ENCODE data around the gene PSENEN. TPM values are rescaled to one million over a fixed set of nuclear protein-coding genes. Genes with fewer than 3 reads are reported as not detected.

PSENEN gene
- total and polyA plus RNA-seq, 2 donors from 2014 or later, result 84.0 to 185 TPM

DNA sequence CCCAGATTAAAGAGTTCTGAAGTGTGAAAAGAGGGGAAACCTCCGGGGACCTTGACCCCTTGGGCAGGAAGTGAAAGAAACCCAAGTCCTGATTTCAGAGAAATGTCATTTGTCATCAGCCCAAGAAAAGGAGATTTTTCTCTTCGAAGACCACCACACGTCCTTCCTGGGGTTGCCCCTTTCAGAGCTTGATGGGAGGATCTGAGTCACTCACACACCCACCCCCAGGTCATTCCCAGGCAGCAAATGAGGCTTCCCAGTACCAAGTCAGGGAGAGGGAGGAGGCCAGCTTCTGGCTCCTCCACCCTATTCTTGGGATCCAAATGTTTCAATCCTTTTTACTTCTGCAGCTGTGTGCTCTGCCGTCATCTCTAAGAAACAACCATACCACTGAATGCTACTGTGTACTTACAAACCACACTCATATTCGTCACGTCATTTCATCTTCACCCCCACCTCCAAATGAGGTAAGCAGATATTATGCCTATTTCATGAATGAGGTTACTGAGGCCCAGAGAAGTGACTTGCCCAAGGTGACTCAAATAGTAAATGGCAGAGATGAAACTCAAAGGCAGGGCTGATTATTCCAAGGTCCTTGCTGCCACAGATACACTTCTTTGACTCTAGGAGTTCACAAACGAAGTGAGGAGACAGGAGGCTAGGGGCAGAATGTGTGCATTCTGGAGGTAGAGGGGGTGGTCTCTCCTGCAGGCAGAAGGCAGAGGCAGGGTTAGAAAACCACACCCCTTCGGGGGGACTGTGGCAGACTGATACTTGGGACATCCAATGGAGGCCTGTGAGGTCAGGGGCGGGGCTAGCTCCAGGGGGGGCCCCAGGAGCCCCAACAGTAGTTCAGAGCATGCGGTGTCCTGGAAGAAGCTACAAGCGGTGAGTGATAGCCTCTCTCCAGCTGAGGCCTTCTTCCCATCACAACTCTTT is 32.6 kb upstream of the PSENEN start:
- FAIRE-seq, result no peak

DNA sequence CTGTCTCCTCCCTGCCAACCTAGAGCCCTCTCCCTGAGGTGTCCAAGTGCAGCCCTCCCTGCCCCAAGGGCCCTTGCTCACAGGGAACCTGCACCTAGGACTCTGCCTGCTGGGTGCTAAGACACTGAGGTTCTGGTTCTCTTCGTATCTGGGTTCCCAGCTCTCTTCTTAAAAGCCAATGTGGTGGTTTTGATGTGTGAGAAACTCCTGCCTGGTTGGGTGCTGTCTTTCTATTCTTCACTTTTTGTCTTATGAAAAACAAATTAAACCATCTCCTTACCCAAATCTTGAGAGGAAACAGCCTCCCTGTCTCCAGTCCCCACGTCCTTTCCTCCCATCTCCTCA is 32.0 kb upstream of the PSENEN start:
- Histone ChIP-seq H3K4me3 (ENCODE audit: low read length in 3 of 3) (no peak overlapping the region), H3K27ac (ENCODE audit: low read depth in 2 of 2, low read length in 2 of 2) (no peak overlapping the region), H3K9ac (ENCODE audit: low read length in 3 of 3) (no peak overlapping the region), H3K27me3 (ENCODE audit: control insufficient read depth, insufficient read depth, low read length) (no peaks in the 10 kb centered on the region), H3K9me3 (ENCODE audit: control insufficient read depth in 2 of 3, insufficient read depth in 1 of 3, low read length in 3 of 3) (no peaks in the 10 kb centered on the region), H3K4me1 (ENCODE audit: control insufficient read depth in 2 of 3, insufficient read depth in 2 of 3, low read depth in 1 of 3, low read length in 3 of 3) (peaks cover 0 to 7% (median 0%) of the 10 kb centered on the region in 3 donors), H3K36me3 (ENCODE audit: control insufficient read depth in 2 of 3, insufficient read depth in 3 of 3, low read length in 3 of 3) (no peaks in the 10 kb centered on the region)
- TF ChIP-seq, protein P1, sequence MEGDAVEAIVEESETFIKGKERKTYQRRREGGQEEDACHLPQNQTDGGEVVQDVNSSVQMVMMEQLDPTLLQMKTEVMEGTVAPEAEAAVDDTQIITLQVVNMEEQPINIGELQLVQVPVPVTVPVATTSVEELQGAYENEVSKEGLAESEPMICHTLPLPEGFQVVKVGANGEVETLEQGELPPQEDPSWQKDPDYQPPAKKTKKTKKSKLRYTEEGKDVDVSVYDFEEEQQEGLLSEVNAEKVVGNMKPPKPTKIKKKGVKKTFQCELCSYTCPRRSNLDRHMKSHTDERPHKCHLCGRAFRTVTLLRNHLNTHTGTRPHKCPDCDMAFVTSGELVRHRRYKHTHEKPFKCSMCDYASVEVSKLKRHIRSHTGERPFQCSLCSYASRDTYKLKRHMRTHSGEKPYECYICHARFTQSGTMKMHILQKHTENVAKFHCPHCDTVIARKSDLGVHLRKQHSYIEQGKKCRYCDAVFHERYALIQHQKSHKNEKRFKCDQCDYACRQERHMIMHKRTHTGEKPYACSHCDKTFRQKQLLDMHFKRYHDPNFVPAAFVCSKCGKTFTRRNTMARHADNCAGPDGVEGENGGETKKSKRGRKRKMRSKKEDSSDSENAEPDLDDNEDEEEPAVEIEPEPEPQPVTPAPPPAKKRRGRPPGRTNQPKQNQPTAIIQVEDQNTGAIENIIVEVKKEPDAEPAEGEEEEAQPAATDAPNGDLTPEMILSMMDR (IDR thresholded peaks at IDR 0.05; ENCODE audit: borderline replicate concordance, extremely low read depth, insufficient read depth), result no peak
- no peak for FAIRE-seq
- intact Hi-C loops (cut with DNase I), result no loop called here
- no peak for DNase-seq

More for the DNA sequence above, 32.6 kb upstream of the PSENEN start:
- H3K4me3 ChIP-seq (ENCODE audit: low read length in 3 of 3), result no peak overlapping the region
- H3K9ac ChIP-seq (ENCODE audit: low read length in 3 of 3), result no peak overlapping the region
- no peaks in the 10 kb centered on the region for H3K27me3 ChIP-seq (ENCODE audit: control insufficient read depth, insufficient read depth, low read length)
- no peaks in the 10 kb centered on the region for H3K36me3 ChIP-seq (ENCODE audit: control insufficient read depth in 2 of 3, insufficient read depth in 3 of 3, low read length in 3 of 3)
- intact Hi-C loops (cut with DNase I), result no loop called here
- H3K9me3 ChIP-seq (ENCODE audit: control insufficient read depth in 2 of 3, insufficient read depth in 1 of 3, low read length in 3 of 3), result no peaks in the 10 kb centered on the region
- TF ChIP-seq, protein P1 (IDR thresholded peaks at IDR 0.05; ENCODE audit: borderline replicate concordance, extremely low read depth, insufficient read depth), result no peak
- H3K27ac ChIP-seq (ENCODE audit: low read depth in 2 of 2, low read length in 2 of 2), result no peak overlapping the region
- peaks cover 0 to 7% (median 0%) of the 10 kb centered on the region in 3 donors for H3K4me1 ChIP-seq (ENCODE audit: control insufficient read depth in 2 of 3, insufficient read depth in 2 of 3, low read depth in 1 of 3, low read length in 3 of 3)
- DNase-seq, result no peak

DNA sequence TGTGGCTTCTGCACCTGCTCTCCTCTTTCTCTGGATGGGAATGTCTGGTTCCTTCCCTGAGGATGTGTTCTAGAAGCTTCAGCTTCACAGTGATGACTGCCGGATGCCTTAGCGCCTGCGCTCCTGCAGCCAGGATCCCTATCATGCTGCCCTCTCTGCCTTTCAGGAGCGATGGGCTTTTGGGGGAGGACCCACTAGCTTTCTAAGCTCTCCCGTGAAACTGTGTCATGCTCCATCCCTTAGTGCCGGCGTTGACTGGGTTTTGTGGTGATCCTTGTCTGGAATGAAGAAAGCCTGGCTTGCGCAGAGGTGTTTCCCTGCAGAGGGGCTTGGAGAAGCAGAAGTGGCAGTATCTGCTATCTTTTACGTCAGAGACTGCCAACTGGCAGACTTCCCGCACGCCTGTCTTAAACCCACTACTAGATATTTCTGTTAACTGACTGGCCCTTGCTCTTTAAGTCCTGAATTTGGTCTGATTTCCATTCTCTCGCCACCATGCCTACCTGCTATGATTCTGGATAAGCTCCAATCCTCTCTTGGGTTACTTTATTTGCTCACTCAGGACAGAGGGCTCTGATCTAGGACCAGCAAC is 31.5 kb upstream of the PSENEN start:
- no peak overlapping the region for H3K9ac ChIP-seq (ENCODE audit: low read length in 3 of 3)
- H3K27me3 ChIP-seq (ENCODE audit: control insufficient read depth, insufficient read depth, low read length), result no peaks in the 10 kb centered on the region
- DNase-seq (no peak), FAIRE-seq (no peak)
- H3K4me1 ChIP-seq (ENCODE audit: control insufficient read depth in 2 of 3, insufficient read depth in 2 of 3, low read depth in 1 of 3, low read length in 3 of 3), result peaks cover 0 to 10% (median 0%) of the 10 kb centered on the region in 3 donors
- H3K4me3 ChIP-seq (ENCODE audit: low read length in 3 of 3), result no peak overlapping the region
- no peaks in the 10 kb centered on the region for H3K9me3 ChIP-seq (ENCODE audit: control insufficient read depth in 2 of 3, insufficient read depth in 1 of 3, low read length in 3 of 3)
- no peak overlapping the region for H3K27ac ChIP-seq (ENCODE audit: low read depth in 2 of 2, low read length in 2 of 2)
- intact Hi-C loops (cut with DNase I), result no loop called here
- TF ChIP-seq, protein P1 (IDR thresholded peaks at IDR 0.05; ENCODE audit: borderline replicate concordance, extremely low read depth, insufficient read depth), result no peak
- no peaks in the 10 kb centered on the region for H3K36me3 ChIP-seq (ENCODE audit: control insufficient read depth in 2 of 3, insufficient read depth in 3 of 3, low read length in 3 of 3)
